AG08395 (cell line): ENCODE data around the gene ROBO2.

Experiments used
- DNase-seq: peaks from one replicate; pipeline ENCODE4 v3.0.0; 2012; ENCODE audit warnings: mixed read lengths, low spot score

Gene ROBO2

GRCh38 chr3:77687545-77687944 lies 647.6 kb downstream of the ROBO2 start:
- no peak for DNase-seq

GRCh38 chr3:77690284-77690845 lies 650.5 kb downstream of the ROBO2 start:
- no peak for DNase-seq

- peak; percentile 1 for DNase-seq
Measured at GRCh38 chr3:77693147-77693546, 653.2 kb downstream of the ROBO2 start.

- no peak for DNase-seq
Measured at GRCh38 chr3:77699125-77699691, 659.3 kb downstream of the ROBO2 start.
